AG09319 (cell line): Measurements from ENCODE around the gene FZR1.

Experiments used
- DNase-seq: peaks from one replicate; pipeline ENCODE4 v3.0.0-alpha.2; 2010; ENCODE audit warnings: low read depth; ENCODE audit errors: extremely low read depth
- TF ChIP-seq, protein P1 (sequence below): IDR thresholded peaks from 2 replicates; pipeline ENCODE4 v1.5.1; 2011; ENCODE audit warnings: low read depth, mild to moderate bottlenecking, inconsistent platforms, low read length, moderate library complexity

Gene FZR1

DNA sequence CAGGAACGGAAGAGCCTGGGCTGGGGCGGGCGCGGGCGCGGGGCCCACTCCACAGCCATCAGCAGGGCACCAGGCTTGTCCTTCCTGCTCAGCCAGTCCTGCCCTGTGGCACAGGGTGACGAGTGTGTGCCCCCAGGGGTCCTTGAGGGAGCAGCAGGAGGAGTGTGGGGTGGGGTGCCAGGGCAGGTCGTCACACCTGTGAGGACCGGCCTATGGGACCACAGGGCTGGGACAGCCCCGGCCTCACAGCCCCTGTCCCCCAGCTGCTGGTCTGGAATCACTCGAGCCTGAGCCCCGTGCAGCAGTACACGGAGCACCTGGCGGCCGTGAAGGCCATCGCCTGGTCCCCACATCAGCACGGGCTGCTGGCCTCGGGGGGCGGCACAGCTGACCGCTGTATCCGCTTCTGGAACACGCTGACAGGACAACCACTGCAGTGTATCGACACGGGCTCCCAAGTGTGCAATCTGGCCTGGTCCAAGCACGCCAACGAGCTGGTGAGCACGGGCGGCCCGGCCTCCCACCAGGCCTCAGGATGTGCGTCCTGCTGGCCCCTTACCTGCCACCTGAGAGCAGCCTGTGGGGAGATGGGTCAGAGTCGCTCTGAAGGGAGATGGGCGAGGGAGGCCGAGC, 26.2 kb downstream of the FZR1 start:
- no peak for DNase-seq
- TF ChIP-seq, protein P1, sequence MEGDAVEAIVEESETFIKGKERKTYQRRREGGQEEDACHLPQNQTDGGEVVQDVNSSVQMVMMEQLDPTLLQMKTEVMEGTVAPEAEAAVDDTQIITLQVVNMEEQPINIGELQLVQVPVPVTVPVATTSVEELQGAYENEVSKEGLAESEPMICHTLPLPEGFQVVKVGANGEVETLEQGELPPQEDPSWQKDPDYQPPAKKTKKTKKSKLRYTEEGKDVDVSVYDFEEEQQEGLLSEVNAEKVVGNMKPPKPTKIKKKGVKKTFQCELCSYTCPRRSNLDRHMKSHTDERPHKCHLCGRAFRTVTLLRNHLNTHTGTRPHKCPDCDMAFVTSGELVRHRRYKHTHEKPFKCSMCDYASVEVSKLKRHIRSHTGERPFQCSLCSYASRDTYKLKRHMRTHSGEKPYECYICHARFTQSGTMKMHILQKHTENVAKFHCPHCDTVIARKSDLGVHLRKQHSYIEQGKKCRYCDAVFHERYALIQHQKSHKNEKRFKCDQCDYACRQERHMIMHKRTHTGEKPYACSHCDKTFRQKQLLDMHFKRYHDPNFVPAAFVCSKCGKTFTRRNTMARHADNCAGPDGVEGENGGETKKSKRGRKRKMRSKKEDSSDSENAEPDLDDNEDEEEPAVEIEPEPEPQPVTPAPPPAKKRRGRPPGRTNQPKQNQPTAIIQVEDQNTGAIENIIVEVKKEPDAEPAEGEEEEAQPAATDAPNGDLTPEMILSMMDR, result no peak

DNA sequence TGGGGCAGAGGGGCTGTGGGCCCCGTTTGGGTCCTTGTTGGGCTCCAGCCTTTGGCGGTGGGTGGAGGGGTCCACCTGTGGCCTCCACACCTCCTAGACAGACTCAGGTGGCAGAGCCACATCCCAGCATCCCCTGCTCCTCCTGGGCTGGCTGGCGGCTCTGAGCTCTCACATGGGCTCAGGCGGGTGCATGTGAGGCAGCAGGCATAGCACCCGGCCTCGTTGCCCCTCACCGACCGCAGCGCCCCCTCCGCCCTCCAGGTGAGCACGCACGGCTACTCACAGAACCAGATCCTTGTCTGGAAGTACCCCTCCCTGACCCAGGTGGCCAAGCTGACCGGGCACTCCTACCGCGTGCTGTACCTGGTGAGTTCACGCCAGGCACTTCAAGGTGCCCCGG, 26.9 kb downstream of the FZR1 start:
- DNase-seq, result no peak
- TF ChIP-seq, protein P1, result no peak

DNA sequence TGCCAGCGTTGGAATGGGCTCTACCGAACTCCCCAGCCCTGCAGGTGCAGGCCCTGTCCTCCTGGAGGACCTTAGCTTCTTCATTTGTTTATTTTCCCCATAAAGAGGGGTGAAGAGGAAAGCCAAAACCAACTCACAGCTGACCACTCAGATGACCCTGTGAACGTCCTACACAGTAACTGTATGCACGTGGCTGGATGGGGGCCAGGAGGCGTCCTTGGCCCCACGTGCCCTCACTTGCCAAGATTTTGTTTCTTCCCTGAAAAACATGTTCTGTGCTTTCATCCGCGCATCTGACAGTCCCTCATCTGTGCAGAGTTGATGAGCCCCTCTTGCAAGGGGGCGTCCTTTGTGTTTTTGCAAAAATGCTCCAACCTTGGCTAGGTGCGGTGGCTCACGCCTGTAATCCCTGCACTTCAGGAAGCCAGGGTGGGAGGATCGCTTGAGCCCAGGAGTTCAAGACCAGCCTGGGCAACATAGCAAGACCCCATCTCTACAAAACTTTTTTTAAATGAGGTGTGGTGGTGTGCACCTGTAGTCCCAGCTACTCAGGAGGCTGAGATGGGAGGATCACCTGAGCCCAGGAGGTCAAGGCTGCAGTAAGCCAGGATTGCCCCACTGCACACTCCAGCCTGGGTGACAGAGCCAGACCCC, 27.6 kb downstream of the FZR1 start:
- no peak for DNase-seq
- TF ChIP-seq, protein P1, result no peak

DNA sequence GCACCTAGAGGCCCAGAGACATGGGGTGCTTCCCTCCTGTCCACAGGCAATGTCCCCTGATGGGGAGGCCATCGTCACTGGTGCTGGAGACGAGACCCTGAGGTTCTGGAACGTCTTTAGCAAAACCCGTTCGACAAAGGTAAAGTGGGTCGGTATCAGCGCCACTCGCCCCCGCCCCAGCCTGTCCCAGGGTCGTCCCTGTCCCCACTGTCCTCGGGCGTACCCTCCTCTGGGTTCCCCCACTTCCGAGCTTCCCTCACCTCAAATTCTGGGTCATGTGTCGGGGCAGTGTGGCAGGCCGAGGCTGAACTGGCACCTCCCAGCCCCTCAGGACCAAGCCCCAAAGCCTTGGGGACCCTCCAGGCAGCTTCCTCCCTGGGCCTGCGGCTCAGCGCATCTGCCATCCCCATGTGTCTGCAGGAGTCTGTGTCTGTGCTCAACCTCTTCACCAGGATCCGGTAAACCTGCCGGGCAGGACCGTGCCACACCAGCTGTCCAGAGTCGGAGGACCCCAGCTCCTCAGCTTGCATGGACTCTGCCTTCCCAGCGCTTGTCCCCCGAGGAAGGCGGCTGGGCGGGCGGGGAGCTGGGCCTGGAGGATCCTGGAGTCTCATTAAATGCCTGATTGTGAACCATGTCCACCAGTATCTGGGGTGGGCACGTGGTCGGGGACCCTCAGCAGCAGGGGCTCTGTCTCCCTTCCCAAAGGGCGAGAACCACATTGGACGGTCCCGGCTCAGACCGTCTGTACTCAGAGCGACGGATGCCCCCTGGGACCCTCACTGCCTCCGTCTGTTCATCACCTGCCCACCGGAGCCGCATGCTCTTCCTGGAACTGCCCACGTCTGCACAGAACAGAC, 28.5 kb downstream of the FZR1 start:
- TF ChIP-seq, protein P1, result no peak
- no peak for DNase-seq

DNA sequence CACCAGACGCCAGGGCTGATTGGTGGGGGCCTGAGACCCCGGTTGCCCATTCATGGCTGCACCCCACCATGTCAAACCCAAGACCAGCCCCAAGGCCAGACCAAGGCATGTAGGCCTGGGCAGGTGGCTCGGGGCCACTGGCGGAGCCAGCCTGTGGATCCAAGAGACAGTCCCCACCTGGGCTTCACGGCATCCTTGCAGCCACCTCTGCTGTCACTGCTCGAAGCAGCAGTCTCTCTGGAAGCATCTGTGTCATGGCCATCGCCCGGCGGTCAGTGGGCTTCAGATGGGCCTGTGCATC, 29.1 kb downstream of the FZR1 start:
- no peak for DNase-seq
- TF ChIP-seq, protein P1, result no peak

DNA sequence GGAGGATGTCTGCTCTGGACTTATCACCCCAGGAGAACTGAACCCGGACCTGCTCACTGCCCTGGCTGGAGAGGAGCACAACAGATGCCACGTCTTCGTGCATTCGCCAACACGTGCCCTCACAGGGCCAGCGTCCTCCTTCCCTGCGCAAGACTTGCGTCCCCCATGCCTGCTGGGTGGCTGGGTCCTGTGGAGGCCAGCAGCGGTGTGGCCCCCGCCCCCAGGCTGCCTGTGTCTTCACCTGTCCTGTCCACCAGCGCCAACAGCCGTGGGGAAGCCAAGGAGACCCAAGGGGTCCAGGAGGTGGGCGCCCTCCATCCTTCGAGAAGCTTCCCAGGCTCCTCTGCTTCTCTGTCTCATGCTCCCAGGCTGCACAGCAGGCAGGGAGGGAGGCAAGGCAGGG, 29.5 kb downstream of the FZR1 start:
- DNase-seq, result no peak
- TF ChIP-seq, protein P1, result no peak

DNA sequence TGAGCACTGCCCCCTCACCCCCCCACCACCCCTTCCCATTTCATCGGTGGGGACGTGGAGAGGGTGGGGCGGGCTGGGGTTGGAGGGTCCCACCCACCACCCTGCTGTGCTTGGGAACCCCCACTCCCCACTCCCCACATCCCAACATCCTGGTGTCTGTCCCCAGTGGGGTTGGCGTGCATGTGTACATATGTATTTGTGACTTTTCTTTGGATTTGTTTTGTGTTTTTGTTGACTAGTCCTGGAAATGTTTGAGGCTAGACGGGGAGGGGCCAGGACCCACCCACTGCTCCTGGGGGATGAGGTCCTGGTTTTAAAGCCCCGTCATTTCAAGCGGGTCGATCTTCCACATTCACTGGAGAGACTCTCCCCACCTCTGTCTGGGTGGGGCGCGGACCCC, 29.9 kb downstream of the FZR1 start:
- DNase-seq, result no peak
- TF ChIP-seq, protein P1, result no peak
